ENCODE data around the gene MYOG. TPM values are rescaled to one million over a fixed set of nuclear protein-coding genes. Genes with fewer than 3 reads are reported as not detected.

The MYOG gene
- total and polyA plus RNA-seq, 10 of the 15 experiments (the other 5 are each of a cell fraction or from before 2014, with no cell fraction given) = not detected

GRCh38 chr1:203120325-203121153 is 34.7 kb upstream of the MYOG start:
- Histone ChIP-seq H3K27me3 (replicated peaks in 1 of 2; ENCODE audit: control insufficient read depth in 2 of 2, insufficient read depth in 2 of 2, low read length in 1 of 2) (peaks cover 3 to 9% of the 10 kb centered on the region in 2 experiments), H4K20me1 (ENCODE audit: control insufficient read depth, insufficient read depth) (no peaks in the 10 kb centered on the region), H3K4me2 (ENCODE audit: control insufficient read depth, insufficient read depth) (no peak overlapping the region), H3K9me3 (replicated peaks; ENCODE audit: control insufficient read depth, insufficient read depth, low read length) (no peaks in the 10 kb centered on the region), H3K36me3 (ENCODE audit: control insufficient read depth in 2 of 2, insufficient read depth in 2 of 2, low read length in 1 of 2) (no peaks in the 10 kb centered on the region), H3K27ac (ENCODE audit: control insufficient read depth, insufficient read depth) (no peak overlapping the region), H2AFZ (ENCODE audit: control insufficient read depth, low read depth, low read length) (no peak overlapping the region), H3K4me1 (ENCODE audit: control insufficient read depth, insufficient read depth, low read length) (no peaks in the 10 kb centered on the region), H3K79me2 (ENCODE audit: control insufficient read depth, insufficient read depth, low read length) (no peaks in the 10 kb centered on the region), H3K9ac (ENCODE audit: control insufficient read depth, insufficient read depth, low read length) (no peak overlapping the region), H3K4me3 (no peak overlapping the region)
- intact Hi-C loops (cut with micrococcal nuclease; ENCODE audit: unreplicated experiment) = no loop called here
- ATAC-seq (no peak), FAIRE-seq (no peak), DNase-seq (ENCODE audit: low read depth, low spot score) (no peak)
- ChIA-PET SMC1A (ENCODE audit: uncharacterized antibody, unreplicated experiment) (interaction anchor here (0.6 to 1.9 kb wide), 3 partner anchors 20 to 612 kb away, joined by 3 to 6 read pairs (median 4); no protein-coding TSS in a partner anchor), RAD21 (ENCODE audit: unreplicated experiment) (interaction anchor here (1.3 to 1.5 kb wide), 2 partner anchors 95 kb away, joined by 3 to 4 read pairs; no protein-coding TSS in a partner anchor), POLR2A (interaction anchor here (0.6 kb wide), 1 partner anchor 55 kb away, joined by 5 read pairs; no protein-coding TSS in a partner anchor), CTCF (interaction anchor here (0.7 to 7.2 kb wide), 9 partner anchors 10 to 148 kb away, joined by 3 to 91 read pairs (median 4); no protein-coding TSS in a partner anchor)
- 14% methylated on average over 7 of the region's 7 CpGs for WGBS (ENCODE audit: insufficient coverage, insufficient replicate concordance, low lambda C conversion rate, missing lambda C conversion rate)
- TF ChIP-seq YY1 (IDR thresholded peaks at IDR 0.05; ENCODE audit: low read depth, low read length) (no peak), EGR1 (IDR thresholded peaks at IDR 0.05; ENCODE audit: borderline replicate concordance in 1 of 2, low read depth in 2 of 2, low read length in 2 of 2) (no peak), NRF1 (conservative IDR thresholded peaks at IDR 0.05; ENCODE audit: low read depth, low read length) (no peak)
- in situ Hi-C loops (cut with MboI) = no loop called here
- BruUV-seq (replicated peaks) = no TSS peak
